Posterior vena cava (tissue), 2 donors: ENCODE measurements around the gene TUBB3. TPM values are rescaled to one million over a fixed set of nuclear protein-coding genes. Genes with fewer than 3 reads are reported as not detected.
"Not testable (repeated sequence)": the region's sequence is repeated elsewhere in the genome, so short reads cannot be mapped to it uniquely, and the experiment has no call there.

Experiments
- DNase-seq: peaks from one replicate; pipeline ENCODE4 v3.0.0-alpha.2; 2020; ENCODE audit warnings: low spot score
- intact Hi-C, 2 donors: fragments of 100-400 bp; cut with DNase I; formaldehyde crosslinking; loops; one replicate each; pipeline versions ENCODE4 v1.14.1 to v1.14.2; 2022 to 2023
- total RNA-seq, 2 donors: library from RNA; stranded (reverse); fragmentation: NEBNext Ultra II Directional; extraction: Animal tissue kit (Norgen Biotek cat#: 25700); gene quantifications; one replicate each; pipeline ENCODE4 v1.2.1, GENCODE V29; 2021
- donor health status: DM: yes; HTN: yes; CAD: no.
- donor health status: DM: yes; HTN: yes; CAD: no.

TUBB3 gene
- total RNA-seq, 2 donors from 2014 or later: 5.9 to 16.1 TPM

- intact Hi-C loops: no loop called here
- no peak for DNase-seq
These were observed 8.3 kb downstream of the TUBB3 start for GRCh38 chr16:89931305-89931896.

GRCh38 chr16:89931964-89932363 lies 8.8 kb downstream of the TUBB3 start:
- no peak for DNase-seq
- intact Hi-C loops: no loop called here

GRCh38 chr16:89934019-89934418 lies 10.9 kb downstream of the TUBB3 start:
- intact Hi-C loops, DNase-seq: not testable (repeated sequence)

- no peak for DNase-seq
- intact Hi-C loops: no loop called here
These were observed 11.7 kb downstream of the TUBB3 start for GRCh38 chr16:89934611-89935553.

GRCh38 chr16:89935620-89936019 lies 12.5 kb downstream of the TUBB3 start:
- intact Hi-C loops, DNase-seq: not testable (repeated sequence)

- intact Hi-C loops: no loop called here
- DNase-seq: no peak
These were observed 12.9 kb downstream of the TUBB3 start for GRCh38 chr16:89936034-89936433.

GRCh38 chr16:89936508-89936907 lies 13.4 kb downstream of the TUBB3 start:
- intact Hi-C loops: no loop called here
- DNase-seq: no peak

GRCh38 chr16:89936981-89937380 lies 13.8 kb downstream of the TUBB3 start:
- intact Hi-C loops: no loop called here
- no peak for DNase-seq

- DNase-seq: no peak
- intact Hi-C loops: no loop called here
These were observed 15.2 kb downstream of the TUBB3 start for GRCh38 chr16:89938175-89938885.

- DNase-seq: no peak
- intact Hi-C loops: no loop called here
These were observed 21.6 kb downstream of the TUBB3 start for GRCh38 chr16:89944773-89945172.

GRCh38 chr16:89945654-89946053 lies 22.5 kb downstream of the TUBB3 start:
- intact Hi-C loops: no loop called here

GRCh38 chr16:89946515-89946914 lies 23.4 kb downstream of the TUBB3 start:
- intact Hi-C loops: no loop called here
- no peak for DNase-seq

More at GRCh38 chr16:89945654-89946053, 22.5 kb downstream of the TUBB3 start:
- DNase-seq: no peak

GRCh38 chr16:89949121-89949742 lies 26.1 kb downstream of the TUBB3 start:
- intact Hi-C loops: no loop called here
- DNase-seq: no peak

- intact Hi-C loops: no loop called here
- DNase-seq: no peak
These were observed 26.6 kb downstream of the TUBB3 start for GRCh38 chr16:89949756-89950155.

- no peak for DNase-seq
- intact Hi-C loops: no loop called here
These were observed 28.4 kb downstream of the TUBB3 start for GRCh38 chr16:89951509-89951908.

GRCh38 chr16:89952049-89952448 lies 28.9 kb downstream of the TUBB3 start:
- DNase-seq: no peak
- intact Hi-C loops: no loop called here

GRCh38 chr16:89952551-89952950 lies 29.4 kb downstream of the TUBB3 start:
- intact Hi-C loops: no loop called here
- no peak for DNase-seq

GRCh38 chr16:89953671-89954406 lies 30.7 kb downstream of the TUBB3 start:
- intact Hi-C loops: no loop called here
- no peak for DNase-seq

- intact Hi-C loops: no loop called here
- no peak for DNase-seq
These were observed 31.3 kb downstream of the TUBB3 start for GRCh38 chr16:89954462-89954861.
